Right renal cortex interstitium (tissue), 3 donors: Measurements from ENCODE around the gene RAB3C. TPM values are rescaled to one million over a fixed set of nuclear protein-coding genes. Genes with fewer than 3 reads are reported as not detected.

ENCODE experiments used
- DNase-seq, 3 donors: peaks; one replicate each; pipeline ENCODE4 v3.0.0-alpha.2; 2013; ENCODE audit warnings: low read depth in 3 of 3, low spot score in 2 of 3
- polyA plus RNA-seq, 3 donors: library from polyadenylated mRNA; unstranded; fragments of 120-200 nt; gene quantifications; one replicate each; pipeline ENCODE4 v1.2.1, GENCODE V29; 2013; ENCODE audit not compliant: insufficient read length in 3 of 3

Gene RAB3C
- polyA plus RNA-seq, 3 donors = 1.9 to 4.8 (median 2.2) TPM

DNA sequence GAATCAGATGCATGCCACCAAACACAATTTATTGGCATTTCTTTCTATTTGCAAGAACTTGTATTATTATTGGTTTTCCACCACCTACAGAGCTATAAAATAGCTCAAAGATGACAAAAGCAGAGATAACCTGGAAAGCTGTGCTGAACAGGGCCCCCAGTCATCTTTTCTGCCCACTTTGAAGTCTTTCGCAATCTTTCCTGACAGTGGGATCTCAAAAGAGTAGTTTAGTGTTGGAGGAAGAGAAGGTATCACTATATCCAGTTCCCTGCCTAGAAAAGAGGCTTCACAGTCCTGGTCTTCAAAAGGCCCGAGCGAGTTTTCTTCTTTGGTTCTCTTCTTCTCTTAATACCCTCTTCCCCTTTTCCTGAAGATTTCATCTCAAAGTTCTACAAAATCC lies 231.0 kb downstream of the RAB3C start:
- DNase-seq = no peak

GRCh38 chr5:58816181-58816731 lies 233.4 kb downstream of the RAB3C start:
- DNase-seq = no peak

DNA sequence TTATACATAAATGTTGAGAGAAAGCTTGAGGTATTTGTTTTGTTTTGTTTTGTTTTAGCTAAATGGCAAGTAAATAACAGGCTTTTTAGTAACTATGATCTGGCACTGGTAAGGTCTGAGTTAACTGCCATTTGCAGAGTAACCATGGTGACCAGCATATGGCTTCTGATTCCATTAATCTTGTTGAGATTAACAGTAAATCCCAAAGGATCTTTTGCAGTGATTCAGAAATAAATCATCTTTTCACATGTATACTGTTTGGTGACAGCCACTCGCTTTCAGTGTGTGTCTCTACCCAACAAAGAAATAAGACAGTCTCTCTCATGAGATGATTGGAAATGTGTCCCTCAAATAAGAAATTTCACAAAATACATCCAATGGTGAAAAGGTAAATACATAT lies 235.6 kb downstream of the RAB3C start:
- no peak for DNase-seq

DNA sequence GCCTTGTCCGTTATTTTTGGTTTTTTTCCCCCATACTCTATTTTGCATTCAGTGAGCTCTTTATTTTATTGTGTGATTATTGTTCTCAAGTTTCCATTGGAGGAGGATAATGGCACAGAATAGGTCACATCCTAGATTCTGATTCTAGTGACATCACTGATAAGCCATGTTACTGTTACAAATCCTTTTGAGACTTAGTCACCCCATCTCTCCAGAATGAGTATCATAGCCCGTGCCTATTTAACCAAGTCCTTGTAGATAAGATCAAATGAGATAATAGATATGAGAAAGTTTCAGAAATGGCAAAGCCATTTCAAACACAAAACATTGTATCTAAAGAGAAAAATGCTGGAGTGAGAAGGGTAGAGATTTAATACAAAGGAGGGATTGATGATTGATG lies 242.6 kb downstream of the RAB3C start:
- DNase-seq = no peak

- DNase-seq = no peak
Observed at GRCh38 chr5:58825899-58826298, 243.0 kb downstream of the RAB3C start.

- DNase-seq = no peak
Observed at GRCh38 chr5:58827463-58827862, 244.6 kb downstream of the RAB3C start.

DNA sequence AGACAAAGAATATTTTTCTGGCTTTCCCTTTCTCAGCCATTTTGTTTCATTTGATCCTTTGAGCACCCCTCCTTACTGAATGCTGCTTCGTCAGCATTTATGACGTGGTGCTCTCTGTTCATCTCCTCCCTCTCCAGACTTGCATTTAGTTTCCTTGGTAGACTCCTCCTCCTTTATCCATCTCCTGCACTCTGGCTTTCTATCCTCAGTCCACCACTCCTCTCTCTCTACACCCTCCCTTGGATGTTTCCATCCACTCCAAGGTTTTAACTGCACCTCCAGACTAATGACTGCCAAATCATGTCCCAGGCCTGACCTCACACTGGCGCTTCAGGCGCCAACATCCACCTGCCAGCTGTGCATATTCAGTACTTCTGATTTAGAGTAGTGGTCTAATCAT lies 245.4 kb downstream of the RAB3C start:
- no peak for DNase-seq

GRCh38 chr5:58834242-58835225 lies 251.7 kb downstream of the RAB3C start:
- DNase-seq = no peak

DNA sequence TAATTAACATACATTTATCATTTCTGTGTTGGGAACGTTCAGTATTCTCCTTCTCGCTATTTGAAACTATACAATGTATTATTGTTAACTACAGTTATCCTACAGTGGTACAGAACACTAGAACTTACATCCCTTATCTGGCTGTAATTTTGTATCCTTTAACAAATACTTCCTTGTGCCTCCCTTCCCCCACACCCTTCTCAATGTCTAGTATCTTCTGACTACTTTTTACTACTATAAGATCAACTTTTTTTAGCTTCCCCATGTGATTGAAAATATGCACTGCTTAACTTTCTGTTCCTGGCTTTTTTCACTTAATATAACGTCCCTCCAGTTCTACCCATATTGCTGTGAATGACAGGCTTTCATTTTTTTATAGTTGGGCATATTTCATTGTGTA lies 253.5 kb downstream of the RAB3C start:
- DNase-seq = no peak

GRCh38 chr5:58838729-58839128 lies 255.9 kb downstream of the RAB3C start:
- no peak for DNase-seq

GRCh38 chr5:58842852-58843251 lies 260.0 kb downstream of the RAB3C start:
- no peak for DNase-seq

DNA sequence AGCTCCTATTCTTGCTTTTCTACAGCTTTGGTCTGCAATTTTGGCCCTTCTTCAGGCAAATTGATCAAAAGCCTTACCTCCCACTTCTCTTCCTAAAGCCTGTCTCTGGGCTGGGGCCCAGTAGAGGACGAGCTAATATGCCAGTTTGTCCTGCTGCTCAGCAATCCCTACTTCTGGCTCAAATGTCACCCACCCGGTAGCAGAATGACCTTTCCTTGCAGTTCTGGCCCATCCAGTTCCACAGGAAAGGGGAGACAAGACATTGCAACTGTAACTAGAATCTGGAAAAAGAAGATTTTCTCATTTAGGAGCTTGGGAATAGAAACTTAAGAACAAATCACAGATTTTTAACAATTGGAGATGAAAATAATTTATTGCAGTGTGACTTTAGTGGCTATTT lies 261.5 kb downstream of the RAB3C start:
- DNase-seq = no peak

- DNase-seq = no peak
Observed at GRCh38 chr5:58847041-58847440, 264.2 kb downstream of the RAB3C start.

- no peak for DNase-seq
Observed at GRCh38 chr5:58849223-58849622, 266.3 kb downstream of the RAB3C start.

GRCh38 chr5:58849921-58850667 lies 267.2 kb downstream of the RAB3C start:
- DNase-seq = peak; percentile 12 to 27 (median 21)

DNA sequence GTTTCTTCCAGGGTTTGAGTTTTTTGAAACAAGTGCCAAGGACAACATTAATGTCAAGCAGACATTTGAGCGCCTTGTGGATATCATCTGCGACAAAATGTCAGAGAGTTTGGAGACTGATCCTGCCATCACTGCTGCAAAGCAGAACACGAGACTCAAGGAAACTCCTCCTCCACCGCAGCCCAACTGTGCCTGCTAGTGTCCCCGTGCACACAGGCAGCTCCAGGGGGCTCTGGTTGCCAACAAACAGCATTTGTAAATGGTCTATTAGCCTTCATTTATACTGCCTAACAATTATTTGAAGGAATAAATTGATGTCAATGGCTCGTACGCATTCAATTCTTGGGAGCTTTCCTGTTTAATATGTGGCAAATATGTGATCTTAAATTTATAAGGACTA lies 268.3 kb downstream of the RAB3C start:
- DNase-seq = no peak

GRCh38 chr5:58851571-58851970 lies 268.7 kb downstream of the RAB3C start:
- DNase-seq = no peak

DNA sequence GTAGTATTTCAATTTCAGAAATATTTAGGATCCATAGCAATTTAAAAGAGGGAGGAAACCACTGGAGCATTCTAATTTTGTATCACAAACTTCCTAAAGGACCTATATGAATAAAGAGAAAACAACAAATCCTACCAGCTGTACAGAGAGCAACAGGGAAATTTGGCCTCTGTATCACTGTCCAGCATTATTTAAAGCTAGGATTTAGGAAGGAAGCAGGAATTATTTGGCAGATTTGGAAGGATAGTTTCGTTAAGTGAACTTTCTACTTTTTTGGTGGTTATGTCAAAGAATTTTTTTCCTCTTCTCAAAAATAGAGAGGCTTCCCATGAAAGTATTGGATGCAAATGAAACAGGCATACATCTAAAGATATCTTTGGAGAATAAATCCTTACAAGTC lies 269.7 kb downstream of the RAB3C start:
- DNase-seq = no peak

DNA sequence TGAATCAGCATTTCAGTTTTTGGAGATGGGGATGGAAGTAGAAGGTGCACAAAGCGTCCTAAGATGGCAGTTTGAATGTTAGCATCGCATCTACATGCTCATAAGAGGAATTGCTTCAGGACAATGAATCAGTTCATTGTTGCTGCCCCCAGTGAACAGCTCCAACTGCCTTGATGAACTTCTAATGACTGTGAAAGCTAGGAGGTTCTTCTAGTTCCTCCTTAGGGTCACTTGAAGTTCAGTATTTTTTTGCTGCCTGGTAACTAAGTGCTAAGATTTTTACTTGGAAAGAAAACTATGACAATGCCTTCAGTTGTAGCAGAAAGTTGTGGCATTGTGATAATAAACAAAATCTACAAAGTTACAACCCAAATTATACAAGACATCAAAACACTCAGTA lies 271.6 kb downstream of the RAB3C start:
- DNase-seq = no peak

DNA sequence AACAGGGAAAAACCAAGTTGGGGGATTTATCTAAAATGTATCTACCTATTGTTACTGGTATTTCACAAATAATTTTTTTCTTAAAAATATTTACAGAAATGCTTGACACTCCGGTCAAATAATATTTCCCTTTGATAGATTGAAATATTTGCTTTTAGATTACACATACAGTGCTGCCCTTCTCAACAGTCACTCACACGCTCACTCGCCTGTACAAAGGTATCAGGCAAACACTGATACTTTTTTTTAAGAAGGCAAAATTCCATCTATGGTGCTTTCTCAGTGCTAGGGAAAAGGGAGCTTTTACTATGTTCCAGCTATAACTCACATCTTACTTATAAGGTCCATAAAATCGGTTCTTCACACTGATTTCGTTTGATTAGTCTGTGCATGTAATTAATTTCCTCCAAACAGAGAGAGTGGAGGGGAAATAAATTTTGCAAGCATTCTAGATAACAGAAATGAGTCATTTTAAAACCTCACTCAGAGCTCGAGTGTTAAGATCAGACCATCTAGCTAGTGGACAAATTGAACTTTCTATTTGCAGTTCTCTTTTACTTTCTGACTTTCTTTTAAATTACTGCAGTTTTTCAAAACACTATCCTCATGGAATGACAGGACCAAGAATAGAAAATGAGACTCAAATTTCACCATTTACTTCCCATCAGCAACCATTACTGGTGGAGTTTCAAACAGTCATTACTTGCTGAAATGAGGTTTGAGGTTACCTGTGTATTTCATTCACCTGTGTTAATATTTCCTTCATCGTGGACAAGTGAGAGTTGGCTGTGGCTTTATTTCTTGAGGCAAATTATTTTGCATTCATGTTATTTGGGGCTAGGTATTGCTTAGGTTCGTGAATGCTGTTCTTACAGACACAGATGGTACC lies 273.2 kb downstream of the RAB3C start:
- no peak for DNase-seq

GRCh38 chr5:58857609-58858008 lies 274.7 kb downstream of the RAB3C start:
- DNase-seq = no peak
